ENCODE results near the gene SAPCD1. TPM values are rescaled to one million over a fixed set of nuclear protein-coding genes. Genes with fewer than 3 reads are reported as not detected.

Gene SAPCD1
- total RNA-seq, 1 experiment from 2014 or later, result 13.7 TPM

- no peak overlapping the region for H3K4me3 Mint-ChIP-seq
- H3K9me3 Mint-ChIP-seq, result no peaks in the 10 kb centered on the region
- H3K36me3 Mint-ChIP-seq, result peaks cover 35% of the 10 kb centered on the region
- H3K4me1 Mint-ChIP-seq, result no peaks in the 10 kb centered on the region
- ChIA-PET CTCF (interaction anchor here (0.9 to 2.6 kb wide), 3 partner anchors 12 to 18 kb away, joined by 3 to 11 read pairs (median 3); no protein-coding TSS in a partner anchor), POLR2A (interaction anchor here (0.7 kb wide), 1 partner anchor 23 kb away, joined by 4 read pairs; no protein-coding TSS in a partner anchor)
- no peak for DNase-seq (ENCODE audit: low spot score)
- TF ChIP-seq TEAD4 (CRISPR knock-in tag; IDR thresholded peaks at IDR 0.05), result no peak
- TF ChIP-seq PREB (CRISPR knock-in tag; IDR thresholded peaks at IDR 0.05; ENCODE audit: borderline replicate concordance), result no peak
- TF ChIP-seq GABPB1 (CRISPR knock-in tag; IDR thresholded peaks at IDR 0.05), result no peak
- no peak for TF ChIP-seq CDX4 (CRISPR knock-in tag; IDR thresholded peaks at IDR 0.05; ENCODE audit: borderline replicate concordance)
- no peak for TF ChIP-seq TCF7 (CRISPR knock-in tag; IDR thresholded peaks at IDR 0.05; ENCODE audit: low read depth)
- no peak for TF ChIP-seq ZNF416 (CRISPR knock-in tag; IDR thresholded peaks at IDR 0.05)
- no peak for TF ChIP-seq ZSCAN18 (CRISPR knock-in tag; IDR thresholded peaks at IDR 0.05)
- TF ChIP-seq RORB (CRISPR knock-in tag; IDR thresholded peaks at IDR 0.05), result no peak
- no peak for TF ChIP-seq NFE2L1 (CRISPR knock-in tag; IDR thresholded peaks at IDR 0.05)
- no peak for TF ChIP-seq ERG (CRISPR knock-in tag; IDR thresholded peaks at IDR 0.05)
- no peak for TF ChIP-seq ZNF512 (CRISPR knock-in tag; IDR thresholded peaks at IDR 0.05; ENCODE audit: borderline replicate concordance)
- TF ChIP-seq IRF1 (CRISPR knock-in tag; IDR thresholded peaks at IDR 0.05), result no peak
- no peak for TF ChIP-seq E2F1 (CRISPR knock-in tag; IDR thresholded peaks at IDR 0.05)
- no peak for TF ChIP-seq NFATC4 (CRISPR knock-in tag; IDR thresholded peaks at IDR 0.05)
- no peak for TF ChIP-seq IRF2 (CRISPR knock-in tag; IDR thresholded peaks at IDR 0.05; ENCODE audit: borderline replicate concordance, low read depth)
- no peak for TF ChIP-seq ATF6 (CRISPR knock-in tag; IDR thresholded peaks at IDR 0.05)
- no peak for TF ChIP-seq NR1H2 (CRISPR knock-in tag; IDR thresholded peaks at IDR 0.05)
- no peak overlapping the region; the same call in 1 of the 2 replicates for H3K27ac Mint-ChIP-seq
- no peak for ATAC-seq
- no peaks in the 10 kb centered on the region for H3K27me3 Mint-ChIP-seq (ENCODE audit: low read depth)
Measured at GRCh38 chr6:31784098-31784925, 21.9 kb downstream of the SAPCD1 start.
